Stimulated activated CD8-positive, alpha-beta memory T cell treated with anti-CD3 and anti-CD28 coated beads, Interleukin-15, amount 100 ng/mL, for 4 hours (primary cell): ENCODE measurements around the gene RO60.

ENCODE experiments used
- DNase-seq, 2 donors: peaks; one replicate each; pipeline ENCODE4 v3.0.0-alpha.2; 2020; ENCODE audit warnings: low read depth in 2 of 2

RO60 gene

GRCh38 chr1:193108471-193108870 is 49.1 kb downstream of the RO60 start:
- no peak for DNase-seq
